T-helper 2 cell treated with Interferon-gamma antibody and Interleukin-4, amounts not matched to agents 100 ng/mL and 5 ng/mL, for 36 hours (primary cell): ENCODE measurements around the gene ZNF497. TPM values are rescaled to one million over a fixed set of nuclear protein-coding genes. Genes with fewer than 3 reads are reported as not detected.
"Not testable (repeated sequence)": the region's sequence is repeated elsewhere in the genome, so short reads cannot be mapped to it uniquely, and the experiment has no call there.

Experiments used
- intact Hi-C: fragments of 100-400 bp; cut with micrococcal nuclease; formaldehyde crosslinking; loops from one replicate; pipeline ENCODE4 v1.15.1; 2023
- total RNA-seq: library from RNA; stranded (reverse); gene quantifications from 2 replicates; pipeline ENCODE4 v1.2.3, GENCODE V29; 2022

ZNF497 gene
- total RNA-seq, 1 donor from 2014 or later: 0.73 TPM

GRCh38 chr19:58319241-58319640 lies 43.3 kb downstream of the ZNF497 start:
- intact Hi-C loops: no loop called here

GRCh38 chr19:58318297-58318696 lies 44.3 kb downstream of the ZNF497 start:
- intact Hi-C loops: no loop called here

DNA sequence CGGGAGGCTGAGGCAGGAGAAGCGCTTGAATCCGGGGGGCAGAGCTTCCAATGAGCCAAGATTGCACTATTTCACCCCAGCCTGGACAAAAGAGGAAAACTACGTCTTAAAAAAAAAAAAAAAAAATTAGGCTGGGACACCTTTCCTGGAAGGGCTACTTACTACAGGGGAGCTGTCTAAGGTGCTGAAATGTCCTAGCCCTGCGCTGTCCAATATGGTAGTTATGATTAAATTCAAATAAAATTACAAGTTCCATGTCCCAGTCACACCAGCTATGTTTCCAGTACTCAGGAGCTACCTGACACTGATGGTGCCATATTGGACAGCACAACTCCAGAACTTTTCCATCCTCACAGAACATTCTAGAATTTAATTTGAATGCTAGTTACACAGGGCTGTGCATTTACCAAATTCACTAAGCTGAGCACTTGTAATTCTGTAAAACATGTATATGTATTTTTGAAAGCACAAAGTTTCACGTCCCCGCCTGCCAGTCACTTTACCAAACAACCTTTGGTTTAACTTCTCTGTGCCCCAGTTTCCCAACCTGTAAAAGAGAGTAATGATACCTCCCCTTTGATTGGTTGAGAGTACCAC lies 45.0 kb downstream of the ZNF497 start:
- intact Hi-C loops: no loop called here

GRCh38 chr19:58315580-58315979 lies 47.0 kb downstream of the ZNF497 start:
- intact Hi-C loops: no loop called here

- intact Hi-C loops: no loop called here
These were observed 51.1 kb downstream of the ZNF497 start for GRCh38 chr19:58311345-58311865.

GRCh38 chr19:58310685-58311084 lies 51.9 kb downstream of the ZNF497 start:
- intact Hi-C loops: not testable (repeated sequence)

DNA sequence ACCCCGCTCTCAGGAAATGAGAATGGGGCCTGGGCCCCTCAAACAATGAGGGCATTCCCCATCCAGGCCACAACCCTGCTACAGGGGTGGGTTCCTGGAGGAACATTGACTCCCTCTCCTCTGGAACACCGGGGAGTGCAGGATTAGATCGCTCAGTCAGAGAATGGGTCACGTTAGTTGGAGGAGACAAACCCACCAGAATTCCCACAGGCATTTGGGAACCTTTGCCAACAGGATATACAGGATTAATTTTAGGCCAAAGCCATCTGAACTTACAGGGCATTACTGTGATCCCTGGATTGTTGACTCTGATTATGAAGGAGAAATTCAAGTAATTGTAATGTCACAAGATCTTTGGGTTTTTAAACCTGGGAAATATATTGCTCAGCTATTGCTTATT lies 54.8 kb downstream of the ZNF497 start:
- intact Hi-C loops: no loop called here

- intact Hi-C loops: loop anchor here (1.0 kb wide), 7 partner anchors 21 to 145 kb away; partner anchors contain the start of genes ZNF132, ZNF274, ZNF324B and ZNF497
These were observed 56.6 kb downstream of the ZNF497 start for GRCh38 chr19:58305932-58306323.

DNA sequence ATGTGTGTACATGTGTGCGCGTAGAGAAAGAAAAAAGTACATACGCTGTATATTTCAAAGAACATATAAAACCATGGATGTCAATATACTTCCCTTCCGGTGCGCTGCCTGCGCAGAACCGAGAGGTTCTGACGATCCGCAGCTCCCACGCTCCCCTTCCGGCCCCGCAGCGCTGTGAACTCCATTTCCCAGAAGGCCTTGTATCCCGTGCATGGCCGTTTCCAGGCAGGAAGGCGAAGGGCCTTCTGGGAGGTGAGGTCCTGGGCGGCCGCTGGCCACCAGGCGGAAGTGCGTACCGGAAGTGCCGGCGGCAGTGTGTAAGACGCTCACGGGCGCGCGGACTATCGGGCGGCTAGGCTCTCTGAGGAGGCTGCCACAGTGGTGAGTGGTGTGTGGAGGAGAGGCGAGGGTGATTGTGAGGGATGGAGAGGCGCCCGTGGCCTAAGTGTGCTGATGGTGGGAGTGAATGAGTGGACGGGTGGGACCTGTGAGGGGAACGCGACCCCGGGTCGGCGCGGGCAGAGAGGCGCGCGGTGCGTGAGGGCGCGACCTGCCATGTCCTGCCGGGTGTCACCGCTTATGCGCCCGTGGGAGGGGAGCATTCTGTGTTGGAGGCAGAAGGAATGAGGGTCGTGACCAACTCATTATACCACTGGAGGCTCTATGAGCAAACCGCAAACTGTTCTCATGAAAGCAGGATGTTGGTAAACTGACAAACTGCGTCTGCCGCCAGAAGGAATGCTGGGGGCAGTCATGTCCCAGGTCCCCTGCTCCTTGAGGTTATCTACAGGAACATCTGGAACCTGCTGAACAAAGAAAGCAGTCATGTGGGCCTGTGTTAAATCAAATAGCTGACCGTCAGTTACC lies 57.3 kb downstream of the ZNF497 start, which contains the start of gene ERVK3-1:
Gene ERVK3-1 (plus strand): TSS at position 313 of the 867 bp plus-strand sequence. CDS start 6,792 bp downstream, outside the sequence.
- intact Hi-C loops: loop anchor here (1.0 kb wide), 7 partner anchors 22 to 146 kb away; partner anchors contain the start of genes ZNF132, ZNF274, ZNF324B and ZNF497

GRCh38 chr19:58304748-58305064 lies 57.8 kb downstream of the ZNF497 start:
- intact Hi-C loops: loop anchor here (1.0 kb wide), 7 partner anchors 23 to 147 kb away; partner anchors contain the start of genes ZNF132, ZNF274, ZNF324B and ZNF497

Other genes with a start within 250 kb of the ZNF497 start
- 3.0 and 3.2 TPM in 2 replicates for gene ZNF329, start 212.0 kb downstream of the ZNF497 start, total RNA-seq
- 19.0 and 20.3 TPM in 2 replicates for gene ZNF274, start 179.7 kb downstream of the ZNF497 start, total RNA-seq
- gene ZNF544, start 133.8 kb downstream of the ZNF497 start, total RNA-seq: 38.7 and 39.8 TPM in 2 replicates
- 4.8 and 4.9 TPM in 2 replicates for gene ZNF8, start 83.8 kb downstream of the ZNF497 start, total RNA-seq
- 60.7 and 68.2 TPM in 2 replicates for gene ERVK3-1, start 57.4 kb downstream of the ZNF497 start, total RNA-seq
- gene ZSCAN22, start 35.8 kb downstream of the ZNF497 start, total RNA-seq: 3.6 and 4.3 TPM in 2 replicates
- gene A1BG, start 9.3 kb downstream of the ZNF497 start, total RNA-seq: 10.3 and 11.0 TPM in 2 replicates
- 1.4 and 1.7 TPM in 2 replicates for gene ZNF837, start 18.3 kb upstream of the ZNF497 start, total RNA-seq
- gene RPS5, start 24.5 kb upstream of the ZNF497 start, total RNA-seq: 1,063 and 1,068 TPM in 2 replicates
- gene RNF225, start 32.9 kb upstream of the ZNF497 start, total RNA-seq: 0.27 and 0.61 TPM in 2 replicates
- gene ZNF584, start 45.9 kb upstream of the ZNF497 start, total RNA-seq: 5.5 and 5.9 TPM in 2 replicates
- gene ZNF132, start 77.4 kb upstream of the ZNF497 start, total RNA-seq: 4.0 and 4.1 TPM in 2 replicates
- gene ZNF324B, start 88.9 kb upstream of the ZNF497 start, total RNA-seq: 11.5 and 11.8 TPM in 2 replicates
- 10.1 and 11.4 TPM in 2 replicates for gene ZNF324, start 104.3 kb upstream of the ZNF497 start, total RNA-seq
- gene ZNF446, start 113.6 kb upstream of the ZNF497 start, total RNA-seq: 7.3 and 7.5 TPM in 2 replicates
- gene SLC27A5, start 149.2 kb upstream of the ZNF497 start, total RNA-seq: 13.8 and 15.3 TPM in 2 replicates
- gene ZBTB45, start 157.1 kb upstream of the ZNF497 start, total RNA-seq: 16.5 and 17.8 TPM in 2 replicates
- 508 and 517 TPM in 2 replicates for gene TRIM28, start 181.3 kb upstream of the ZNF497 start, total RNA-seq
- 122 and 124 TPM in 2 replicates for gene CHMP2A, start 192.4 kb upstream of the ZNF497 start, total RNA-seq
- gene UBE2M, start 195.9 kb upstream of the ZNF497 start, total RNA-seq: 92.8 and 95.9 TPM in 2 replicates
- gene MZF1, start 210.6 kb upstream of the ZNF497 start, total RNA-seq: 26.5 and 26.7 TPM in 2 replicates